Fibroblast of the conjunctiva (primary cell): ENCODE results near the gene GPR35.

ENCODE experiments used
- DNase-seq: peaks from one replicate; pipeline ENCODE4 v3.0.0-alpha.2; 2010; ENCODE audit warnings: low read depth

GPR35 gene, protein sequence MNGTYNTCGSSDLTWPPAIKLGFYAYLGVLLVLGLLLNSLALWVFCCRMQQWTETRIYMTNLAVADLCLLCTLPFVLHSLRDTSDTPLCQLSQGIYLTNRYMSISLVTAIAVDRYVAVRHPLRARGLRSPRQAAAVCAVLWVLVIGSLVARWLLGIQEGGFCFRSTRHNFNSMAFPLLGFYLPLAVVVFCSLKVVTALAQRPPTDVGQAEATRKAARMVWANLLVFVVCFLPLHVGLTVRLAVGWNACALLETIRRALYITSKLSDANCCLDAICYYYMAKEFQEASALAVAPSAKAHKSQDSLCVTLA

DNA sequence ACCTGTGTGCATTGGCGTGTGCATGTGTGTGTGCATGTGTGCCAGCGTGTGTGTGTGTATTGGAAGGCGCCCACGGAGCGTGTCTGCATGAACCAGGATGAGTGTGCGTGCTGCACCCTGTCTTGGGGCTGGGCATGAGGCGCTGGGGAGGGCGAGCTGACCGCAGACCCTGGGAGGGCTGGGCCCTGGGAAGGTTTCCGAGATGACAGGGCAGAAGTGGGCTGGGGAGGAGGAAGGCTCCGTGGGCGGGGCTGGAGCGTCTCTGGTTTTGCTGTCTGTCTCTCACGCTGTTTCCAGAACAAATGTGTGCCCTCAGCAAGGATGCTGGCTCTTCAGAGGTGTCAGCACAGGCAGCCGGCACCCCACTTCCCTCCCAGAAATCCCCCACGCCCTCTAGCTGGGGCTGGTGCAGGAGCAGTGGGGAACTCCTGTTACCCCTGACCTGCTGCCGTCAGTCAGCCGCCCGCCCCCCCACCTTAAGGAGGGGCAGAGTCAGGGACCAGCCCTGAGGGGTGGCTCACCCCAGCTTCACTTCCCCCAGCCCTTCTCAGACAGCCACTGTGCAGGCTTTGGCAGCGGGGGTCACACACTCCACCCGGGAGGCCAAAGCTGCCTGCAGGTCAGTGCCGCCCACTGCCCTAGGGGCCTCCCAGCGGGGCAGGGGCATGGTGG, at the start of gene GPR35:
Gene GPR35, plus strand, starts transcription at position 531 of the 672 bp plus-strand sequence. CDS start 4,473 bp downstream, outside the sequence.
- no peak for DNase-seq

DNA sequence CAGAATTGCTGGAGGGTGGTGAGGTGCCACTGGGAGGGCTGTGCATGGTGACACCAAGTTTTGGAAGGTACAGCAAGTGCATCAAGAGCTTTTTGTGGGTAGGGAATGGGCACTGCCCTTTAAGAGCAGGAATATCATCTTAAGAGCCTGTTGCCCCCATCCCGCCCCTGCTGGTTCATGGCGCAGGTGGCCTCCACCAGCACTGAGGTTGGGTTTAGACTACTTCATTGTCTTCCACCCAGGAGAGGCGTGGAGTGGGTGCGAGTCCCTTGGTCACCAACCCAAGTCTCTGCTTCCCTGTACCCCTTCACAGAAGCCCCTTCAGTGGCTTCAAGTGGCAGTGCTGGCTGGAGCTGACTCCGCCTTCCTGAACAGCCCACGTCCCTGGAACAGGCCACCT, 49.2 kb upstream of the GPR35 start:
- DNase-seq, result no peak

- DNase-seq, result no peak
Observed at GRCh38 chr2:240576436-240577205, 48.7 kb upstream of the GPR35 start.

DNA sequence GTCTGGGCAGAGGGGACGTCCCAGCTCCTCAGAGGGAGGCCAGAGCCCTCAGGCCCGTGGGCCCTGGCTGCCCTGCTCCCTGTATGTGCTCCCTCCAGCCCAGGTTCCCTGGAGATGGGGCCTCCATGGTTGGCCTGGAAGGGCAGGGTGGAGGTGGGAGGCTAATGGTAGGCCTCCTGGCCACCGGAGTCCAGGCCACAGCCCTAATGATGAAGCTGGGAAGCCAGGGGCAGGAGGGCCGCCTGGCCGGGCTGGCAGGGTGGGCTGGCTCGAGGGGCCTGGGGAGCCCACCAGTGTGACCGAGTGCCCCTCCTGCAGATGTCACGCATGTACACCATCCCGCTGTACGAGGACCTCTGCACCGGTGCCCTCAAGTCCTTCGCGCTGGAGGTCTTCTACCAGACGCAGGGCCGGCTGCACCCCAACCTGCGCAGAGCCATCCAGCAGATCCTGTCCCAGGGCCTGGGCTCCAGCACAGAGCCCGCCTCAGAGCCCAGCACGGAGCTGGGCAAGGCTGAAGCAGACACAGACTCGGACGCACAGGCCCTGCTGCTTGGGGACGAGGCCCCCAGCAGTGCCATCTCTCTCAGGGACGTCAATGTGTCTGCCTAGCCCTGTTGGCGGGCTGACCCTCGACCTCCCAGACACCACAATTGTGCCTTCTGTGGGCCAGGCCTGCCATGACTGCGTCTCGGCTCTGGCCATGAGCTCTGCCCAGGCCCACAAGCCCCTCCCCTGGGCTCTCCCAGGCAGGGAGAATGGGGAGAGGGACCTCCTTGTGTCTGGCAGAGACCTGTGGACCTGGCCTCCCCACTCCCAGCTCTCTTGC, 47.8 kb upstream of the GPR35 start:
- no peak for DNase-seq

DNA sequence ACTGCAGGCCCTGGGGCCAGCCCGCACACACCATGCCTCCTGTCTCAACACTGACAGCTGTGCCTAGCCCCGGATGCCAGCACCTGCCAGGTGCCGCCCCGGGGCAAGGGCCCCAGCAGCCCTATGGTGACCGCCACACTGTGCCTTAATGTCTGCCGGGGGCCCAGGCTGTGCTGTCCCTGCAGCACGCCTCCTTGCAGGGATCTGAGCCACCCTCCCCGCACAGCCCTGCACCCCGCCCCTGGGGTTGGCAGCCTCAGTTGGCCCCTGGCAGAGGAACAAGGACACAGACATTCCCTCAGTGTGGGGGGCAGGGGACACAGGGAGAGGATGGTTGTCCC, 47.2 kb upstream of the GPR35 start:
- DNase-seq, result no peak

- no peak for DNase-seq
Observed at GRCh38 chr2:240578488-240578887, 46.8 kb upstream of the GPR35 start.

DNA sequence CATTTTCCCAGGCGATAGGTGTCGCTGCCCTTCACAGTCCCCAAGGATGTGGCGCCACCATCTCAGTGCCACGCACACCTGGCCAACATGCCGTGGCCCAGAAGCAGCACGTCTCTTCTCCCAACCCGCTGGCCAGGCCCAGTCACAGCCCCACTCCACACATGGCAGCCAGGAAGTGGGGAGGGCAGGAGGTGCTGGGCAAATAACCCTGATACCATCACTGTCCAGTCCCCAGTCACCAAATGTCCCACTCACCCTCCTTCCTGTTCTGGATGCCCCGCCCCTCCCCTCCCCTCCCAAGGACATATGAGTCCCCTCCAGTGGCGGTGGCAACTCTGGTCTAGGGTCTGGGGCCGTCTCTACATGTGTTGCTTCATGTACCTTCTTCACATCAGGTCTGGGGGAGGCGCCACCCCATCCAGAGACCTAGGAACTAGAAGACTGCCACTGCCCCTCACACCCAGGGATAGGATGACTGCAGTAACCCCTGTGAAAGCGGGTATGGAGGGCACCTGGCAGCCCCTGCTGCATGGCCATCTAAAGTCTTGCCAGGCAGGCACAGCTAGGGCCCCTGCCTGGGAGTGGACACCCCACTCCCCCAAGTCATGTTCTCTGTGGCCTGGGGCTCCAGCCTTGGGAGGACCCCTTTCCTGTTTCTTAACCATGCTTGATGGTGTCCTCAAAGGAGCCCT, 46.1 kb upstream of the GPR35 start:
- DNase-seq, result no peak

- DNase-seq, result peak; percentile 50
Observed at GRCh38 chr2:240579771-240580614, 45.3 kb upstream of the GPR35 start.

GRCh38 chr2:240581811-240582210, 43.5 kb upstream of the GPR35 start:
- no peak for DNase-seq

DNA sequence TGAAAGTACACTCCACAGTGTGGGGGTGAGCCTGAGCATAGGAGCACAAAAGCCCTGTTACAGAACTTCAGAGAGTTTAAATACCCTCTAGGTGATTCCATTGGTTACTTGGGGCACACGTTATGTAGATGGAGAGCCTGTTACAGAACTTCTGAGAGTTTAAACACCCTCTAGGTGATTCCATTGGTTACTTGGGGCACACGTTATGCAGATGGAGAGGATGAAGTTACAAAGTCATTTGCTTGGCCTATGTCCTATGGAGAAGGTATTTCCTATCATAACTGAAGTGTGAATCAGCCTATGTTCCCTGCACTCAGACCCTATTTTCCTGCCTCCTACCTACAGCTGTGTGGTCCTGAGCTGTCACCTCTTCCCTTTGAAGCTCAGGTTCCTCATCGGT, 42.5 kb upstream of the GPR35 start:
- DNase-seq, result no peak

GRCh38 chr2:240583774-240584173, 41.5 kb upstream of the GPR35 start:
- DNase-seq, result no peak

DNA sequence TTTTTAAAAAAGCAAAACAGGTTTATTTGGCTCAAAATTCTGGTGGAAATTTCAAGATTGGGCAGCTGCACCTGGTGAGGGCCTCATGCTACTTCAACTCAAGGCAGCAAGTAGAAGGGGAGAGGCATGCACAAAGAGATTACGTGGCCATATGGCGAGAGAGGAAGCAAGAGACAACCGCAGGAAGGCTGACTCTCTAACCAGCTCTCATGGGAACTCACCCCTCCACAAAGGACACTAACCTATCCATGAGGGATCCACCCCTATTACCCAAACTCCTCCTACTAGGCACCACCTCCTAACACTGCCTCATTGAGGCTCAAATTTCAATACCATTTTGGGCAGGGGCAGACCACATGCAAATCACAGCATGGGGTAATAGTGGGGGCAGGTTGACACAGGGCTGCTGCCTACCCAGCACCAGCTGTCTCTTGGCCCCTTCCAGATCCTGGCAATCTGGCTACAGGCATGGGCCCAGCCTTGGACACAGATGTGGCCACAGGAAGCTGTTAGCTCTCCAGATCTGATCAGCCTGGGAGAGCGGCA, 40.7 kb upstream of the GPR35 start:
- DNase-seq, result no peak

DNA sequence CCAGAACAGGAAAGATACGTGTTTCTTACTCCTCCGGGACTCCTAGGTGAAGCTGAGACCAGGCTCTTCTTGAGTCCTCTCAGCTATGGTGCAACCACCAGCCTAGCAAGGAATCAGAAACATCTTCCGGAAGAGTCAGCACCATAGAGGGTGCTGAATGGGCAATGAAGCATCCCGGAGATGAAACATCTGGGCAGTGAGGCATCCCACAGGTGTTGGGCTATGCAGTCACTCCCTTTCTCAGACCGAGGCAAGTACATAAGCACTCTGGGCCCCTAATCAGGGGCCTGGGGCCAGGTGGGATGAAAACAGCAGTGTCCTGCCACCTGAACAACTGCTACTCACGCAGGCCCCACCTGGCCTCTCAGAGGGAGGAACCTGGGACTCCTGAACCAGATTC, 40.2 kb upstream of the GPR35 start:
- no peak for DNase-seq

GRCh38 chr2:240585681-240586197, 39.5 kb upstream of the GPR35 start:
- no peak for DNase-seq

- peak; percentile 86 for DNase-seq
Observed at GRCh38 chr2:240586198-240586918, 38.9 kb upstream of the GPR35 start, which contains the start of gene CAPN10. CAPN10 (plus strand) TSS chr2:240586734; CDS start chr2:240586912, 178 bp downstream.

- DNase-seq, result no peak
Observed at GRCh38 chr2:240586919-240587800, 38.1 kb upstream of the GPR35 start.

DNA sequence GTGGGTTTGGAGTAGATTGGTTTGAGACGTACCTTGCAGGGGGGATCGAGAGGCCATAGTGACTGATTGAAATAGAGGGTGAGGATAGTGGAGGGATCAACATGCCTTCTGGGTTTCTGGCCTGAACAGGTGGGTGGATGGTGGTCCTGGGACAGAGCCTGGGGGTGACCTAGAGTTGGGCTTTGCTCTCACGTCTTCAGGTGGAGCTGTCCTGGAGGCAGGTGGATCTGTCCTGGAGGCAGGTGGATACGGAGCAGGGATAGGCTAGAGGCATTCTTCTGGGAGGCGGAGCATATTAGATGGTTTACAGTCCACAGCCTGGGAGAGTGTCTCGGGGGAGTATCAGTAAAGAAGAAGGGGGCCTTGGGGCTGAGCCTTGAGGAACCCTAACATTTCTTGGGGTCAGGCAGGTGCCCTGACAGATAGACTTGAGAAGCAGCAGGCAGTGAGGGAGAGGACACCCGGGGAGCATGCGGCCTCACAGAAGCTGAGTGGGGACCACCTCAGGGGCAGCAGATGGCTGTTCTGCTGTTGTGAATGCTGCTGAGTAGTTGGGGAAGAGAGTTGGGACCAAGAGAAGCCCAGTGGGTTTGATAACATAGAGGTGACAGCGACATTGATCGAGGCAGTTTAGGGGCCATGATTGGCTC, 37.1 kb upstream of the GPR35 start:
- no peak for DNase-seq

DNA sequence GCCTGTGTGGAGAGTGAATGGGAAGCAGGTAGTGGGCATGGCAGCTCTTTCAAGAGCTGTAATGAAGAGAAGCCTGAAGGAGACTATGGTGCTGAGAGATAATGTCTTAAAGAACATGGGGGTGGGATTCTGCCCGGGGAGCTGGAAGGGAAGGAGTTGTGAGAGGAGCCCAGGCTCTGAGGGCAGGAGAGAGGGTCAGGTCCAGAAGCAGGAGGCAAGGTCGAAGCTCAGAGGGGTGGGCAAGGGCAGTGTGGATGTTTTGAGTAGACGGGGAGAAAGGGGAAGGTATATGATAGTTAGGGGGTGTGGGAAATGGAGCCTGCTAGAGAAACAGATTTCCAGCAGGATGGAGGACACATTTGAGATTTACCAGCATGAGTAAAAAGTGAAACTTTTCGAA, 36.6 kb upstream of the GPR35 start:
- DNase-seq, result no peak
